Esophagus muscularis mucosa (tissue), 4 donors: ENCODE measurements around the gene OSBPL1A. TPM values are rescaled to one million over a fixed set of nuclear protein-coding genes. Genes with fewer than 3 reads are reported as not detected.
"Not testable (repeated sequence)": the region's sequence is repeated elsewhere in the genome, so short reads cannot be mapped to it uniquely, and the experiment has no call there.

ENCODE experiments used
- DNase-seq: peaks from one replicate; pipeline ENCODE4 v3.0.0-alpha.2; 2017; ENCODE audit errors: extremely low spot score
- H3K27ac ChIP-seq, 4 donors: fragments of 200-600 bp; sonication (generic); replicated peaks in 1 of 4; 1 replicate in 3 of 4; 2 replicates in 1 of 4; pipeline ENCODE4 v1.5.1; 2016 to 2019; ENCODE audit warnings: mild to moderate bottlenecking in 1 of 4
- H3K27me3 ChIP-seq, 4 donors: fragments of 200-600 bp; sonication (generic); one replicate each; pipeline versions ENCODE4 v1.5.1 to v1.6.0; 2016 to 2019
- H3K36me3 ChIP-seq, 4 donors: fragments of 200-600 bp; sonication (generic); one replicate each; pipeline ENCODE4 v1.5.1; 2016 to 2019
- H3K4me1 ChIP-seq, 4 donors: fragments of 200-600 bp; sonication (generic); one replicate each; pipeline ENCODE4 v1.5.1; 2016 to 2019
- H3K4me3 ChIP-seq, 4 donors: fragments of 200-600 bp; sonication (generic); 1 replicate in 2 of 4; 2 replicates in 2 of 4; pipeline ENCODE4 v1.5.1; 2016 to 2019; ENCODE audit warnings: mild to moderate bottlenecking in 4 of 4, moderate library complexity in 1 of 4
- H3K9me3 ChIP-seq, 4 donors: fragments of 200-600 bp; sonication (generic); 1 replicate in 3 of 4; 2 replicates in 1 of 4; pipeline ENCODE4 v1.5.1; 2016 to 2019
- EP300 ChIP-seq: sonication (generic); formaldehyde crosslinking; IDR thresholded peaks from one replicate; pipeline ENCODE4 v1.6.1; 2017; ENCODE audit warnings: antibody characterized with exemption
- POLR2A ChIP-seq: fragments of 450-650 bp; IDR thresholded peaks from one replicate; pipeline ENCODE4 v1.6.1; 2017; ENCODE audit warnings: antibody characterized with exemption, moderate library complexity, mild to moderate bottlenecking, low read depth
- POLR2AphosphoS5 ChIP-seq, 2 donors: sonication (generic); formaldehyde crosslinking; IDR thresholded peaks; one replicate each; pipeline ENCODE4 v1.6.1; 2017; ENCODE audit warnings: antibody characterized with exemption in 2 of 2
- WGBS: methylation state at CpG from one replicate; pipeline ENCODE4 v1.1.5; 2018; 5-methylcytosine and 5-hydroxymethylcytosine counted together
- intact Hi-C: fragments of 100-400 bp; cut with DNase I; formaldehyde crosslinking; loops from one replicate; pipeline ENCODE4 v1.15.1; 2023
- total RNA-seq, 4 donors: library from RNA; depleted of rRNA; stranded (reverse); fragments of >200 nt; gene quantifications; one replicate each; pipeline versions ENCODE4 v1.1.0 to v1.2.1, GENCODE V29; 2016
- TF ChIP-seq, protein P1 (sequence below), 3 experiments: fragments of 200-600 bp in 2 of 3; fragments of 450-650 bp in 1 of 3; sonication (generic) in 2 of 3; IDR thresholded peaks; one replicate each; pipeline ENCODE4 v1.5.1; 2017 to 2019; ENCODE audit warnings: antibody characterized with exemption in 3 of 3, mild to moderate bottlenecking in 2 of 3, moderate library complexity in 1 of 3

OSBPL1A gene
- total RNA-seq, 4 donors from 2014 or later: 78.2 to 126 (median 101) TPM

DNA sequence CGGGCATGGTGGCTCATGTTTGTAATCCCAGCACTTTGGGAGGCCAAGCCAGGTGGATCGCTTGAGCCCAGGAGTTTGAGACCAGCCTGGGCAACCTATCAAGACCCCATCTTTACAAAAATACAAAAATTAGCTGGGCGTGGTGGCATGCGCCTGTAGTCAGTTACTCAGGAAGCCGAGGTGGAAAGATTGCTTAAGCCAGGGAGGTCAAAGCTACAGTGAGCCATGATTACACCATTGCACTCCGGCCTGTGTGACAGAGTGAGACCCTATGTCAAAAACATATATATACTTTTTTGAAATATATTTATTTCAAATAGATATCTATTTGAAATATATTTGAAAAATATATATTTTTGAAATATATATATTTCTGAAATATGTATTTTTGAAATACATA, 10.9 kb downstream of the OSBPL1A start:
- 93% methylated on average over 6 of the region's 6 CpGs for WGBS
- no peaks in the 10 kb centered on the region for H3K9me3 ChIP-seq
- no peak overlapping the region for H3K27ac ChIP-seq
- H3K27me3 ChIP-seq: no peaks in the 10 kb centered on the region
- no peak for DNase-seq
- TF ChIP-seq POLR2A (no peak), POLR2AphosphoS5 (IDR thresholded peaks at IDR 0.05) (no peak), EP300 (no peak)
- TF ChIP-seq, protein P1, sequence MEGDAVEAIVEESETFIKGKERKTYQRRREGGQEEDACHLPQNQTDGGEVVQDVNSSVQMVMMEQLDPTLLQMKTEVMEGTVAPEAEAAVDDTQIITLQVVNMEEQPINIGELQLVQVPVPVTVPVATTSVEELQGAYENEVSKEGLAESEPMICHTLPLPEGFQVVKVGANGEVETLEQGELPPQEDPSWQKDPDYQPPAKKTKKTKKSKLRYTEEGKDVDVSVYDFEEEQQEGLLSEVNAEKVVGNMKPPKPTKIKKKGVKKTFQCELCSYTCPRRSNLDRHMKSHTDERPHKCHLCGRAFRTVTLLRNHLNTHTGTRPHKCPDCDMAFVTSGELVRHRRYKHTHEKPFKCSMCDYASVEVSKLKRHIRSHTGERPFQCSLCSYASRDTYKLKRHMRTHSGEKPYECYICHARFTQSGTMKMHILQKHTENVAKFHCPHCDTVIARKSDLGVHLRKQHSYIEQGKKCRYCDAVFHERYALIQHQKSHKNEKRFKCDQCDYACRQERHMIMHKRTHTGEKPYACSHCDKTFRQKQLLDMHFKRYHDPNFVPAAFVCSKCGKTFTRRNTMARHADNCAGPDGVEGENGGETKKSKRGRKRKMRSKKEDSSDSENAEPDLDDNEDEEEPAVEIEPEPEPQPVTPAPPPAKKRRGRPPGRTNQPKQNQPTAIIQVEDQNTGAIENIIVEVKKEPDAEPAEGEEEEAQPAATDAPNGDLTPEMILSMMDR (IDR thresholded peaks at IDR 0.05): no peak
- H3K36me3 ChIP-seq: no peaks in the 10 kb centered on the region
- intact Hi-C loops: no loop called here
- H3K4me1 ChIP-seq: no peaks in the 10 kb centered on the region
- H3K4me3 ChIP-seq: no peak overlapping the region

DNA sequence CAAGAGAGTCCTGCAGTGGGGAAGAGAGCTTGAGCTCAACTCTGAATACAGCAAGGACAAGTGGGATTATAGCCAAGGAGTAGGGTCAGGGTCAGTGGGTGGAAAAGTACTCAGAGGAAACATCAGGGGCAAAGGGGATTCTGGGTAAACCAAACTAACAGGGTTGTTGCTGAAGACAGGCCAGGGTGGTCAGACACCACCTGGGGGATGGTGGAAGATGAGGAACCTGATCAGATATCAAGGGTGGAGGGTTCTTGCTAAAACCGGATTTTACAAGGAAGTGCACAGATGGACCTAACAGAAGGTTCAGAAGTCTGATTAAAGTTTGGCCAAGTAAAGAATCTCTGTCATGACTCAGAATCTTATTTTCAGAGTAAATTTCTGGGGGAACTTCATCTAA, 16.5 kb downstream of the OSBPL1A start:
- Histone ChIP-seq H3K27ac (no peak overlapping the region), H3K4me3 (no peak overlapping the region), H3K4me1 (no peaks in the 10 kb centered on the region), H3K27me3 (no peaks in the 10 kb centered on the region), H3K9me3 (no peaks in the 10 kb centered on the region), H3K36me3 (peaks cover 0 to 11% (median 8%) of the 10 kb centered on the region in 4 donors)
- no peak for DNase-seq
- TF ChIP-seq, protein P1 (IDR thresholded peaks at IDR 0.05): no peak
- no peak for TF ChIP-seq POLR2A
- no peak for TF ChIP-seq POLR2AphosphoS5 (IDR thresholded peaks at IDR 0.05)
- TF ChIP-seq EP300: no peak
- intact Hi-C loops: no loop called here
- WGBS: 80% methylated on average over 1 of the region's 1 CpG

DNA sequence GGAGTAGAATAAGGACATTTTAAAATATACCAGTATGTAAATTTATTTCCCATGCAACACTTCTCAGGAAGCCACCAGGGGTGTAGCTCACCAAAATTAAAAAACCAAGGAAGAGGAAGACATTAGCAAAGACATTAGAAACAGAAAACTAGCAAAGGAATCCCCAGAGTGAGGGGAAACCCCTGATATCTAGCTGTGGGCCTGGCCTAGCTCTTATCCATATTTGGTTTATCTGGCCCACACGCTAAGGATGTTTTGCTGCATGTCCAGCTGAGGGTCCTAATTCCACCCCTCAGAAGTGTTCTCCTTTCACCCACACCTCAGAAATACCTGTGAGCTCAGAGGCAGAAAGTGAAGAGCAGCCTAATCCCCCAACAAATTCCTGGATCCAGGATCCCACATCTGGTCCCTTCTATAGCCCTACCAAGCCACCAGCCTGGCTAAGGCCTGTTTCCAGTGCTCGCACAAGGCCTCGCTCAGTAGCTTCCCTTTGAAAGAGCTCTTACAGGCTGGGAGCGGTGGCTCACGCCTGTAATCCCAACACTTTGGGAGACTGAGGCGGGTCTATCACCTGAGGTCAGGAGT, 17.4 kb downstream of the OSBPL1A start:
- TF ChIP-seq EP300 (no peak), POLR2A (no peak), POLR2AphosphoS5 (IDR thresholded peaks at IDR 0.05) (no peak)
- TF ChIP-seq, protein P1 (IDR thresholded peaks at IDR 0.05): no peak
- H3K36me3 ChIP-seq: peaks cover 0 to 20% (median 10%) of the 10 kb centered on the region in 4 donors
- H3K9me3 ChIP-seq: no peaks in the 10 kb centered on the region
- DNase-seq: no peak
- H3K4me3 ChIP-seq: no peak overlapping the region
- no peak overlapping the region for H3K27ac ChIP-seq
- no peaks in the 10 kb centered on the region for H3K27me3 ChIP-seq
- no peaks in the 10 kb centered on the region for H3K4me1 ChIP-seq
- WGBS: 94% methylated on average over 4 of the region's 6 CpGs
- intact Hi-C loops: no loop called here

DNA sequence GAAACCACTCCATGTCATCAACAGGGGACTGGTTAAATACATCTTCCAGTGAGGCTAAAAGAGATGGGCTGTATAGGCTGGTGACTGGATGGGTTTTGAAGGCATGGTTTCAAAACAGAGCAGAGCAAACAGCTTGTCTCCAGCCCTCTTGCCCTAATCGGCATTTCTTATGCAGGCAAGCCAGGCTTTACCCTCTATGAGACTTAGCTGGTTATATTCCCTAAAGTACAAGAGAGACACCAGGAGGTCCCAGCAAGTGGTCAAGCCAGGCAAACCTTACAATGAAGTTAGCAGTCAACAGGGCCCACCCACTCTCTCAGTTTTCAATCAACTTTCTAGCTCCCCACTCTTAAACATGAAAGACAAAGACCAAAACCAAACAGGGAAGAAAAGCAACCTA, 19.0 kb downstream of the OSBPL1A start:
- TF ChIP-seq POLR2A: no peak
- TF ChIP-seq POLR2AphosphoS5 (IDR thresholded peaks at IDR 0.05): no peak
- no peak for TF ChIP-seq EP300
- TF ChIP-seq, protein P1 (IDR thresholded peaks at IDR 0.05): no peak
- DNase-seq: no peak
- H3K27me3 ChIP-seq: no peaks in the 10 kb centered on the region
- H3K36me3 ChIP-seq: peaks cover 0 to 30% (median 13%) of the 10 kb centered on the region in 4 donors
- H3K4me1 ChIP-seq: no peaks in the 10 kb centered on the region
- H3K27ac ChIP-seq: no peak overlapping the region
- H3K4me3 ChIP-seq: no peak overlapping the region
- WGBS: 88% methylated on average over 1 of the region's 1 CpG
- intact Hi-C loops: no loop called here
- H3K9me3 ChIP-seq: no peaks in the 10 kb centered on the region

DNA sequence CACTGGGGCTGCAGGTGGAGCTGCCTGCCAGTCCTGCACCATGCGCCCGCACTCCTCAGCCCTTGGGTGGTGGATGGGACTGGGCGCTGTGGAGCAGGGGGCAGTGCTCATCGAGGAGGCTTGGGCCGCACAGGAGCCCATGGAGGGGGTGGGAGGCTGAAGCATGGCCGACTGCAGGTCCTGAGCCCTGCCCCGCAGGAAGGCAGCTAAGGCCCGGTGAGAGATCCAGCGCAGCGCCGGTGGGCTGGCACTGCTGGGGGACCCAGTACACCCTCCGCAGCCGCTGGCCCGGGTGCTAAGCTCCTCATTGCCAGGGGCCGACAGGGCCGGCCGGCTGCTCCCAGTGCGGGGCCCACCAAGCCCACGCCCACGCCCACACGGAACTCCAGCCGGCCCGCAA, 21.1 kb downstream of the OSBPL1A start:
- intact Hi-C loops: not testable (repeated sequence)
- H3K36me3 ChIP-seq: peaks cover 0 to 30% (median 13%) of the 10 kb centered on the region in 4 donors
- no CpG with 5 or more reads among the region's 23 CpGs for WGBS

More for the DNA sequence above, 21.1 kb downstream of the OSBPL1A start:
- H3K27me3 ChIP-seq, H3K4me3 ChIP-seq, H3K9me3 ChIP-seq, DNase-seq, H3K27ac ChIP-seq, H3K4me1 ChIP-seq: not testable (repeated sequence)
